ENCODE data around the gene WNT3.

The WNT3 gene

GRCh38 chr17:46730679-46731078 lies 87.8 kb downstream of the WNT3 start:
- Histone ChIP-seq H2BK12ac (ENCODE audit: low read length in 2 of 2) (no peak overlapping the region), H3K27ac (ENCODE audit: low read length, poor library complexity, severe bottlenecking) (no peak overlapping the region), H4K91ac (ENCODE audit: low read length) (no peak overlapping the region), H4K8ac (ENCODE audit: low read length) (no peak overlapping the region), H2BK120ac (ENCODE audit: low read depth, low read length) (no peak overlapping the region), H3K27me3 (ENCODE audit: control insufficient read depth in 1 of 2, insufficient read depth in 1 of 2, low read length in 2 of 2) (no peaks in the 10 kb centered on the region), H3K4me2 (ENCODE audit: low read length, poor library complexity, severe bottlenecking) (no peak overlapping the region), H3K9me3 (ENCODE audit: control insufficient read depth, low read length) (no peaks in the 10 kb centered on the region), H2AK5ac (ENCODE audit: low read length, severe bottlenecking) (peak overlapping the region; percentile 80), H2BK5ac (ENCODE audit: low read depth, low read length, poor library complexity, severe bottlenecking) (no peak overlapping the region), H3K4ac (ENCODE audit: low read depth in 1 of 2, low read length in 2 of 2) (no peak overlapping the region), H3K23ac (ENCODE audit: low read length in 2 of 2) (no peak overlapping the region), H3K36me3 (ENCODE audit: control insufficient read depth in 1 of 2, insufficient read depth in 2 of 2, low read depth in 1 of 2, low read length in 2 of 2) (peaks cover 0 to 61% of the 10 kb centered on the region in 2 experiments), H2BK15ac (ENCODE audit: low read depth, poor library complexity, severe bottlenecking) (no peak overlapping the region), H3K9ac (ENCODE audit: low read length) (no peak overlapping the region), H3K4me1 (ENCODE audit: control insufficient read depth, insufficient read depth, low read depth, low read length) (peaks cover 8% of the 10 kb centered on the region), H3K14ac (ENCODE audit: low read length in 2 of 2) (no peak overlapping the region), H3K4me3 (ENCODE audit: insufficient read depth in 1 of 2, low read depth in 1 of 2, low read length in 2 of 2) (no peak overlapping the region), H3K18ac (ENCODE audit: low read depth in 1 of 2, low read length in 2 of 2) (no peak overlapping the region), H2AFZ (ENCODE audit: low read depth, low read length) (no peak overlapping the region), H3K79me1 (replicated peaks; ENCODE audit: low read length, poor library complexity, severe bottlenecking) (no peaks in the 10 kb centered on the region)
- DNase-seq, result no peak
- 100% methylated on average over 1 of the region's 1 CpG for WGBS

- no peak overlapping the region for H3K14ac ChIP-seq (ENCODE audit: low read length in 2 of 2)
- no peak overlapping the region for H2BK15ac ChIP-seq (ENCODE audit: low read depth, poor library complexity, severe bottlenecking)
- no peak overlapping the region for H4K91ac ChIP-seq (ENCODE audit: low read length)
- H2AFZ ChIP-seq (ENCODE audit: low read depth, low read length), result no peak overlapping the region
- H4K8ac ChIP-seq (ENCODE audit: low read length), result no peak overlapping the region
- no peak overlapping the region for H2AK5ac ChIP-seq (ENCODE audit: low read length, severe bottlenecking)
- no peak overlapping the region for H3K4ac ChIP-seq (ENCODE audit: low read depth in 1 of 2, low read length in 2 of 2)
- no peak overlapping the region for H3K23ac ChIP-seq (ENCODE audit: low read length in 2 of 2)
- H2BK12ac ChIP-seq (ENCODE audit: low read length in 2 of 2), result no peak overlapping the region
- WGBS, result no CpG with 5 or more reads among the region's 2 CpGs
- H3K27ac ChIP-seq (ENCODE audit: low read length, poor library complexity, severe bottlenecking), result no peak overlapping the region
- H3K79me1 ChIP-seq (replicated peaks; ENCODE audit: low read length, poor library complexity, severe bottlenecking), result no peaks in the 10 kb centered on the region
- H2BK120ac ChIP-seq (ENCODE audit: low read depth, low read length), result no peak overlapping the region
- no peak overlapping the region for H3K4me2 ChIP-seq (ENCODE audit: low read length, poor library complexity, severe bottlenecking)
- no peak overlapping the region for H3K18ac ChIP-seq (ENCODE audit: low read depth in 1 of 2, low read length in 2 of 2)
- H2BK5ac ChIP-seq (ENCODE audit: low read depth, low read length, poor library complexity, severe bottlenecking), result no peak overlapping the region
- DNase-seq, result no peak
- peaks cover 8% of the 10 kb centered on the region for H3K4me1 ChIP-seq (ENCODE audit: control insufficient read depth, insufficient read depth, low read depth, low read length)
- no peak overlapping the region for H3K4me3 ChIP-seq (ENCODE audit: insufficient read depth in 1 of 2, low read depth in 1 of 2, low read length in 2 of 2)
- no peaks in the 10 kb centered on the region for H3K9me3 ChIP-seq (ENCODE audit: control insufficient read depth, low read length)
- H3K9ac ChIP-seq (ENCODE audit: low read length), result no peak overlapping the region
- H3K36me3 ChIP-seq (ENCODE audit: control insufficient read depth in 1 of 2, insufficient read depth in 2 of 2, low read depth in 1 of 2, low read length in 2 of 2), result peaks cover 0 to 61% of the 10 kb centered on the region in 2 experiments
- no peaks in the 10 kb centered on the region for H3K27me3 ChIP-seq (ENCODE audit: control insufficient read depth in 1 of 2, insufficient read depth in 1 of 2, low read length in 2 of 2)
These were observed 88.5 kb downstream of the WNT3 start for GRCh38 chr17:46730026-46730425.

GRCh38 chr17:46727572-46728348 lies 90.7 kb downstream of the WNT3 start:
- Histone ChIP-seq H4K91ac (ENCODE audit: low read length) (no peak overlapping the region), H4K8ac (ENCODE audit: low read length) (no peak overlapping the region), H2BK5ac (ENCODE audit: low read depth, low read length, poor library complexity, severe bottlenecking) (no peak overlapping the region), H2BK12ac (ENCODE audit: low read length in 2 of 2) (no peak overlapping the region), H2BK15ac (ENCODE audit: low read depth, poor library complexity, severe bottlenecking) (no peak overlapping the region), H3K4ac (ENCODE audit: low read depth in 1 of 2, low read length in 2 of 2) (no peak overlapping the region), H2AFZ (ENCODE audit: low read depth, low read length) (no peak overlapping the region), H2AK5ac (ENCODE audit: low read length, severe bottlenecking) (no peak overlapping the region), H2BK120ac (ENCODE audit: low read depth, low read length) (no peak overlapping the region), H3K18ac (ENCODE audit: low read depth in 1 of 2, low read length in 2 of 2) (no peak overlapping the region), H3K9ac (ENCODE audit: low read length) (peak overlapping the region; percentile 38), H3K36me3 (ENCODE audit: control insufficient read depth in 1 of 2, insufficient read depth in 2 of 2, low read depth in 1 of 2, low read length in 2 of 2) (peaks cover 0 to 61% of the 10 kb centered on the region in 2 experiments), H3K4me2 (ENCODE audit: low read length, poor library complexity, severe bottlenecking) (peak overlapping the region; percentile 56), H3K27ac (ENCODE audit: low read length, poor library complexity, severe bottlenecking) (peak overlapping the region; percentile 96), H3K27me3 (ENCODE audit: control insufficient read depth in 1 of 2, insufficient read depth in 1 of 2, low read length in 2 of 2) (no peaks in the 10 kb centered on the region), H3K9me3 (ENCODE audit: control insufficient read depth, low read length) (no peaks in the 10 kb centered on the region), H3K14ac (ENCODE audit: low read length in 2 of 2) (no peak overlapping the region), H3K79me1 (replicated peaks; ENCODE audit: low read length, poor library complexity, severe bottlenecking) (no peaks in the 10 kb centered on the region), H3K23ac (ENCODE audit: low read length in 2 of 2) (no peak overlapping the region), H3K4me1 (ENCODE audit: control insufficient read depth, insufficient read depth, low read depth, low read length) (peaks cover 5% of the 10 kb centered on the region), H3K4me3 (ENCODE audit: insufficient read depth in 1 of 2, low read depth in 1 of 2, low read length in 2 of 2) (no peak overlapping the region)
- DNase-seq, result peak; percentile 38
- 67% methylated on average over 2 of the region's 4 CpGs for WGBS

GRCh38 chr17:46726206-46726605 lies 92.3 kb downstream of the WNT3 start:
- no peaks in the 10 kb centered on the region for H3K27me3 ChIP-seq (ENCODE audit: control insufficient read depth in 1 of 2, insufficient read depth in 1 of 2, low read length in 2 of 2)
- no peak overlapping the region for H3K4ac ChIP-seq (ENCODE audit: low read depth in 1 of 2, low read length in 2 of 2)
- H3K4me1 ChIP-seq (ENCODE audit: control insufficient read depth, insufficient read depth, low read depth, low read length), result peaks cover 5% of the 10 kb centered on the region
- no peak overlapping the region for H3K4me3 ChIP-seq (ENCODE audit: insufficient read depth in 1 of 2, low read depth in 1 of 2, low read length in 2 of 2)
- H2BK15ac ChIP-seq (ENCODE audit: low read depth, poor library complexity, severe bottlenecking), result no peak overlapping the region
- DNase-seq, result peak; percentile 57
- no peak overlapping the region for H4K91ac ChIP-seq (ENCODE audit: low read length)
- no peak overlapping the region for H2BK5ac ChIP-seq (ENCODE audit: low read depth, low read length, poor library complexity, severe bottlenecking)
- no peak overlapping the region for H3K9ac ChIP-seq (ENCODE audit: low read length)
- H2AK5ac ChIP-seq (ENCODE audit: low read length, severe bottlenecking), result peak overlapping the region; percentile 13
- no peak overlapping the region for H3K14ac ChIP-seq (ENCODE audit: low read length in 2 of 2)
- no peak overlapping the region for H2BK12ac ChIP-seq (ENCODE audit: low read length in 2 of 2)
- no peaks in the 10 kb centered on the region for H3K9me3 ChIP-seq (ENCODE audit: control insufficient read depth, low read length)
- no peak overlapping the region for H2BK120ac ChIP-seq (ENCODE audit: low read depth, low read length)
- H3K27ac ChIP-seq (ENCODE audit: low read length, poor library complexity, severe bottlenecking), result peak overlapping the region; percentile 42
- no peak overlapping the region for H2AFZ ChIP-seq (ENCODE audit: low read depth, low read length)
- no peaks in the 10 kb centered on the region for H3K79me1 ChIP-seq (replicated peaks; ENCODE audit: low read length, poor library complexity, severe bottlenecking)
- no peak overlapping the region for H3K18ac ChIP-seq (ENCODE audit: low read depth in 1 of 2, low read length in 2 of 2)
- 32% methylated on average over 3 of the region's 3 CpGs for WGBS
- H3K23ac ChIP-seq (ENCODE audit: low read length in 2 of 2), result no peak overlapping the region
- peaks cover 0 to 60% of the 10 kb centered on the region in 2 experiments for H3K36me3 ChIP-seq (ENCODE audit: control insufficient read depth in 1 of 2, insufficient read depth in 2 of 2, low read depth in 1 of 2, low read length in 2 of 2)
- no peak overlapping the region for H4K8ac ChIP-seq (ENCODE audit: low read length)
- no peak overlapping the region for H3K4me2 ChIP-seq (ENCODE audit: low read length, poor library complexity, severe bottlenecking)
